HG03457 (cell line): ENCODE measurements around the gene LMAN1.

ENCODE experiments used
- ATAC-seq: cut with Tn5 transposase; IDR thresholded peaks from one replicate; pipeline ENCODE4 v1.9.1; 2021; ENCODE audit warnings: moderate number of reproducible peaks; ENCODE audit not compliant: unreplicated experiment

Gene LMAN1

DNA sequence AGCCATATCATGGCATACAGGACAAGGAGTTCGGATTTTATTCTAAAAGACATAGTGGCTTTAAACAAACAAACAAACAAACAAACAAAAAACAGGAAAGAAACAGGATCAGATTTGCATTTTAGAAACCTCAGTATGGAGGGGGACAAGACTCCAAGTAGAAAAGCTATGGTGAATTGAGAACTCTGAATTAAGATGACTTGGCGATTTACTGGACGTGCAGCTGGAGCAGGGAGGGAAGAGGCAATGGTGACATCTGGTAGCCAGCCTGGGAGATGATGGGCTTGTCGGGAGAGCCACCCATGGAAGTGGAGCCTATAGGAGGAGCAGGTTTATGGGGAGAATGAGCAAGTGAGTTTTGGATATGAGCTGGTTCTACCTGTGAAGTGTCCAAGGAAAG, 53.8 kb downstream of the LMAN1 start:
- no peak for ATAC-seq

GRCh38 chr18:59303656-59304195, 55.3 kb downstream of the LMAN1 start:
- ATAC-seq: no peak

GRCh38 chr18:59303006-59303405, 56.1 kb downstream of the LMAN1 start:
- no peak for ATAC-seq

DNA sequence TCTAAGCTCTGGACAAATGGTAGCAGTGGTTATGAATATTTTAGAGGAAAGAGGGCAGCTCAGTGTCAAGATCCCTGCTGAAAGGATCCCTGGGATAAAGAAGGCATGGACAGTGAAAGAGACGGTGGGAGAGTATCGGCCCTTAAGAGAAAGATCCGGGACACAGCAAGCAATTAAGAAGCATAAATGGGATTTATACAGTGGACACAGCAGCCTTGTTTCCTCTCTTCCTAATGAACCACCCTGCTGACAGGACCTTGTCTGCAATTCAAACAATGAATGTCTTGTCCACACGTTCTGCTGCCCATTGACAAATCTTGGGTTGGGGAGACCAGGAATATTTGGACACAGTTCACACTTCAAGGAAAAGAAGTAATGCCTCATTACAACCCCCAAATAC, 57.1 kb downstream of the LMAN1 start:
- no peak for ATAC-seq

GRCh38 chr18:59300676-59301285, 58.3 kb downstream of the LMAN1 start:
- ATAC-seq: no peak

- no peak for ATAC-seq
Measured at GRCh38 chr18:59298871-59299270, 60.2 kb downstream of the LMAN1 start.

DNA sequence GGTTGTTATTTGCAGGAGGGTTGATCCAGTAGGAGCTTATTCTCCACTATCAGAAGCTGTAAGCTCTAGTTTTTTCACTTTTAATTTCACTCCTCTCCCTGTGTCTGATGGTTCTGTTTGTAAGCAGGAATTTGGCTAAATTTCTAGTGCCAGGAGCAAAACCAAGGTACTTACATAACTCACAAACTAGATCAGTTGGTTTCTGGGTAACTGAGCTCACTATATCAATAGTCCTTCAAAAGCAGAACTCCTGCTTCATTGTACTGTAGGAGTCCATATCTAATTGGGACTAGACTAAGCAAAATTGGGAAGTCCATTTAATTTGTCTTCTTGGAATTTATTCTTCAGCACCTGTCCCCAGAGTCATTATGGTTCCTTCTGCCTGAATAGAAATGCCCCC, 65.7 kb downstream of the LMAN1 start:
- ATAC-seq: no peak

DNA sequence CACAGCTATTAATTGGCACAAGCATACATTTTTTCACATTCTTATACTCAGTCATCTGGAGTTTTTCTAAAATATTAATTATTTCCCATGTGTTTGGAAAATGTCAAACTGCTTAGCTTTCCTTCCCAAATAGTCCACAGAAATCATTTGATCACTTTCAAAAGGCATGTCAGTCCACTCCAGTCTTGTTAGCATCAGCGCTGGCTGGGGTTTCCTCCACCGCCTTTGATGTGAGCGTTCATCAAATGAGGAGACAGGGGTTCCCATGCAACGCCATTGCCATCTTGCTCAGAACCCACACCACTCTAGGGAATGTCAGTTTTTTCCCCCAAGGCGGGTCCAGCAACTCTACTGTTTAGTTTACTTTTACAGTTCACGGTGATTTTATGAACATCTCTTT, 72.7 kb downstream of the LMAN1 start:
- no peak for ATAC-seq

GRCh38 chr18:59282341-59282740, 76.7 kb downstream of the LMAN1 start:
- no peak for ATAC-seq

DNA sequence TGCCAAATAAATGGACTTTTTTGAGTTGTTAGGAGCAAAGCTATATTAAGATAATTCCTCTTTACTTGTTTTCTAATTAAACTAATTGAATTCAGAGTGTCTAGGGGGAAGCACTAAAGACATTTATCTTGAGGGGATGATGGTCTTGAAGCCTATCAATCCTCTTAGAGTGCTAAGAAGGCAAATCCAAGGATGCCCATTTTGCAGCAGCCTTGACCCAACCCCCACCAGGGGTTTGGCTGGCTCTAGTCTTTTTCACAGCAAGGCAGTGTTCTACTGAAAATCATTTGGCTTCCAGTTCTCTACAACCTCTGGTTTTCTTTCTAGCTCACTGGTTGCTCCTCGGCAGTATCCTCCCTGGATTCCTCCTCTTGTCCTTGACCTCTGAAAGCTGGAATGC, 79.3 kb downstream of the LMAN1 start:
- no peak for ATAC-seq

GRCh38 chr18:59279193-59279592, 79.9 kb downstream of the LMAN1 start:
- ATAC-seq: no peak

- ATAC-seq: no peak
Measured at GRCh38 chr18:59278793-59279192, 80.3 kb downstream of the LMAN1 start.
